SK-N-SH (cell line): ENCODE data around the gene GASK1A. TPM values are rescaled to one million over a fixed set of nuclear protein-coding genes. Genes with fewer than 3 reads are reported as not detected.

Experiments used
- CTCF ChIA-PET: fragments of 300-600, 350-600 bp; formaldehyde crosslinking; extraction: SDS; loops from one replicate; lab custom pipeline; 2021; lab: Yijun Ruan, JAX
- POLR2A ChIA-PET: fragments of 350-600 bp; sonication (Branson Sonifier 250); formaldehyde crosslinking; extraction: SDS; loops from one replicate; lab custom pipeline; 2020; ENCODE audit warnings: antibody characterized with exemption, inconsistent platforms; lab: Yijun Ruan, JAX
- DNase-seq: peaks from one replicate; pipeline ENCODE4 v3.0.0; 2012
- H2AFZ ChIP-seq: fragments of 200-600 bp; sonication (generic); 2 replicates; pipeline ENCODE4 v1.8.1; 2016; ENCODE audit warnings: antibody characterized with exemption, mild to moderate bottlenecking, low read depth
- H3F3A ChIP-seq: fragments of 200-600 bp; sonication (generic); replicated peaks from 2 replicates; pipeline ENCODE3; 2016; ENCODE audit warnings: antibody characterized with exemption, mild to moderate bottlenecking; ENCODE audit not compliant: insufficient read depth
- H3K27ac ChIP-seq, 2 experiments: fragments of 200-500 bp in 1 of 2; fragments of 200-600 bp in 1 of 2; sonication (Bioruptor generic) in 1 of 2; sonication (generic), shearing (Covaris generic) in 1 of 2; 2 replicates each; pipeline versions ENCODE4 v1.5.1 to v1.6.1; 2014 to 2016; ENCODE audit warnings: low read depth in 2 of 2, inconsistent platforms in 1 of 2, low read length in 1 of 2, mild to moderate bottlenecking in 1 of 2, mixed read lengths in 1 of 2
- H3K27me3 ChIP-seq: fragments of 200-600 bp; sonication (generic), shearing (Covaris generic); 2 replicates; pipeline ENCODE4 v1.6.1; 2016; ENCODE audit warnings: mixed run types; ENCODE audit not compliant: insufficient read depth
- H3K36me3 ChIP-seq, 2 experiments: fragments of 200-500 bp in 1 of 2; fragments of 200-600 bp in 1 of 2; sonication (Bioruptor generic) in 1 of 2; sonication (generic) in 1 of 2; replicated peaks in 1 of 2; 2 replicates each; pipeline versions ENCODE3 to v1.5.1; 2014 to 2016; ENCODE audit warnings: low read length in 1 of 2, mild to moderate bottlenecking in 1 of 2; ENCODE audit not compliant: insufficient read depth in 2 of 2, control insufficient read depth in 1 of 2
- H3K4me1 ChIP-seq, 2 experiments: fragments of 200-500 bp in 1 of 2; fragments of 200-600 bp in 1 of 2; sonication (Bioruptor generic) in 1 of 2; sonication (generic), shearing (Covaris generic) in 1 of 2; 2 replicates each; pipeline versions ENCODE4 v1.5.1 to v1.6.1; 2014 to 2016; ENCODE audit warnings: low read depth in 1 of 2, low read length in 1 of 2, mixed run types in 1 of 2; ENCODE audit not compliant: insufficient read depth in 2 of 2, control insufficient read depth in 1 of 2
- H3K4me2 ChIP-seq: fragments of 200-600 bp; sonication (generic), shearing (Covaris generic); 2 replicates; pipeline ENCODE4 v1.6.1; 2017; ENCODE audit warnings: mixed run types
- H3K4me3 ChIP-seq, 2 experiments: fragments of 200-500 bp in 1 of 2; fragments of 200-600 bp in 1 of 2; sonication (Bioruptor generic) in 1 of 2; sonication (generic), shearing (Covaris generic) in 1 of 2; 2 replicates each; pipeline versions ENCODE4 v1.5.1 to v1.8.1; 2014 to 2016; ENCODE audit warnings: low read depth in 2 of 2, inconsistent platforms in 1 of 2, low read length in 1 of 2, mild to moderate bottlenecking in 1 of 2, mixed read lengths in 1 of 2, moderate library complexity in 1 of 2
- H3K79me2 ChIP-seq: fragments of 200-600 bp; sonication (generic); 2 replicates; pipeline ENCODE4 v1.8.1; 2017; ENCODE audit warnings: mild to moderate bottlenecking; ENCODE audit not compliant: insufficient read depth
- H3K9ac ChIP-seq: fragments of 200-600 bp; sonication (generic); 2 replicates; pipeline ENCODE4 v1.6.1; 2017; ENCODE audit warnings: mixed run types
- H3K9me2 ChIP-seq: fragments of 200-600 bp; sonication (generic); 2 replicates; pipeline ENCODE4 v1.6.1; 2017; ENCODE audit warnings: mixed run types
- H3K9me3 ChIP-seq: fragments of 200-600 bp; sonication (generic); 2 replicates; pipeline ENCODE4 v1.6.1; 2017; ENCODE audit warnings: mixed run types, mild to moderate bottlenecking, moderate library complexity
- H4K20me1 ChIP-seq: fragments of 200-600 bp; sonication (generic); 2 replicates; pipeline ENCODE4 v1.6.1; 2017; ENCODE audit warnings: mild to moderate bottlenecking, mixed run types; ENCODE audit not compliant: insufficient read depth
- EP300 ChIP-seq, 2 experiments: IDR thresholded peaks; 2 replicates each; pipeline versions ENCODE4 v1.4.0 to v1.6.1; 2012; ENCODE audit warnings: borderline replicate concordance in 1 of 2, low read depth in 1 of 2, low read length in 1 of 2
- GATA2 ChIP-seq: sonication (generic); formaldehyde crosslinking; IDR thresholded peaks from 2 replicates; pipeline ENCODE4 v1.5.0; 2020; ENCODE audit warnings: mild to moderate bottlenecking, missing genetic modification reagents
- MXI1 ChIP-seq: IDR thresholded peaks from 2 replicates; pipeline ENCODE4 v1.6.1; 2012; ENCODE audit warnings: mild to moderate bottlenecking, low read depth, low read length, improper control_type of control experiment
- RCOR1 ChIP-seq: fragments of 150-350 bp; IDR thresholded peaks from 2 replicates; pipeline ENCODE4 v1.6.1; 2017; ENCODE audit warnings: antibody characterized with exemption, low read length
- SIN3A ChIP-seq: IDR thresholded peaks from 2 replicates; pipeline ENCODE4 v1.6.1; 2012; ENCODE audit warnings: low read depth, mild to moderate bottlenecking, low read length, moderate library complexity, borderline replicate concordance
- TEAD4 ChIP-seq: IDR thresholded peaks from 2 replicates; pipeline ENCODE4 v1.4.0; 2012; ENCODE audit warnings: mild to moderate bottlenecking, borderline replicate concordance; ENCODE audit not compliant: insufficient read depth
- USF1 ChIP-seq: IDR thresholded peaks from 2 replicates; pipeline ENCODE4 v1.4.0; 2012; ENCODE audit warnings: low read depth, borderline replicate concordance
- ZBTB33 ChIP-seq: IDR thresholded peaks from 2 replicates; pipeline ENCODE4 v1.4.0; 2012; ENCODE audit warnings: low read depth, borderline replicate concordance
- WGBS: methylation state at CpG from one replicate; pipeline ENCODE4 v1.1.6; 2017; ENCODE audit warnings: low lambda C conversion rate; 5-methylcytosine and 5-hydroxymethylcytosine counted together
- polyA plus RNA-seq, 3 experiments: library from polyadenylated mRNA; depleted of rRNA; stranded (reverse); fragments of >200 nt; gene quantifications; 2 replicates each; pipeline ENCODE4 v1.2.3, GENCODE V29; 2012
- TF ChIP-seq, protein P1 (sequence below): IDR thresholded peaks from 2 replicates; pipeline ENCODE4 v1.6.1; 2012; ENCODE audit warnings: mild to moderate bottlenecking, low read depth, low read length, moderate library complexity

Gene GASK1A
- polyA plus RNA-seq, 1 of the 3 experiments (the other 2 are of a cell fraction), result not detected

DNA sequence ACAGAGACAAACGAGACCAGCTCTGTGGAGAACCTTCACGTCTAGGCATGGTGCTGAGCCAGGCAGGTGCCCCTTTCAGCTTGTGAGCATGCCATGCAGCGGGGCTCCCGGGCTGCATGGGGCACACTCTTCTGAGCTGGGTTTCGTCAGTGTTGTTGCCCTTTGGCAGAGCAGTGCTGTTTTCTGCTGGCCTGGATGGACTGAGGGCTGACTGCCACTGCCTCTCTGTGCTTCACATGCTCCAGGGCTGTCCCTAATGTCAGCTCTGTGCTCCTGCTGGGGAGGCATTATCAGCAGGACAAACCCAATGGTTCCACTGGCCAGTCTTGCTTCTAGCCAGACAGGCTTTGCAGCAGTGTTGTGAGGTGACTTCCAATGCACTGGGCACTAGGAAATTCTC lies 9.5 kb downstream of the GASK1A start:
- Histone ChIP-seq H3K27ac (no peak overlapping the region), H3K9me2 (no peaks in the 10 kb centered on the region), H3K9ac (no peak overlapping the region), H3F3A (no peaks in the 10 kb centered on the region), H3K4me2 (no peak overlapping the region), H3K27me3 (no peaks in the 10 kb centered on the region; the same call in 1 of the 2 replicates), H3K4me1 (peaks cover 0 to 3% of the 10 kb centered on the region in 2 experiments; a peak in 1 of 4 replicates), H3K36me3 (no peaks in the 10 kb centered on the region), H4K20me1 (no peaks in the 10 kb centered on the region), H3K4me3 (no peak overlapping the region), H2AFZ (no peak overlapping the region), H3K79me2 (no peaks in the 10 kb centered on the region), H3K9me3 (no peaks in the 10 kb centered on the region)
- POLR2A ChIA-PET, result no interaction called here
- TF ChIP-seq MXI1, result no peak
- TF ChIP-seq TEAD4, result no peak
- TF ChIP-seq, protein P1, sequence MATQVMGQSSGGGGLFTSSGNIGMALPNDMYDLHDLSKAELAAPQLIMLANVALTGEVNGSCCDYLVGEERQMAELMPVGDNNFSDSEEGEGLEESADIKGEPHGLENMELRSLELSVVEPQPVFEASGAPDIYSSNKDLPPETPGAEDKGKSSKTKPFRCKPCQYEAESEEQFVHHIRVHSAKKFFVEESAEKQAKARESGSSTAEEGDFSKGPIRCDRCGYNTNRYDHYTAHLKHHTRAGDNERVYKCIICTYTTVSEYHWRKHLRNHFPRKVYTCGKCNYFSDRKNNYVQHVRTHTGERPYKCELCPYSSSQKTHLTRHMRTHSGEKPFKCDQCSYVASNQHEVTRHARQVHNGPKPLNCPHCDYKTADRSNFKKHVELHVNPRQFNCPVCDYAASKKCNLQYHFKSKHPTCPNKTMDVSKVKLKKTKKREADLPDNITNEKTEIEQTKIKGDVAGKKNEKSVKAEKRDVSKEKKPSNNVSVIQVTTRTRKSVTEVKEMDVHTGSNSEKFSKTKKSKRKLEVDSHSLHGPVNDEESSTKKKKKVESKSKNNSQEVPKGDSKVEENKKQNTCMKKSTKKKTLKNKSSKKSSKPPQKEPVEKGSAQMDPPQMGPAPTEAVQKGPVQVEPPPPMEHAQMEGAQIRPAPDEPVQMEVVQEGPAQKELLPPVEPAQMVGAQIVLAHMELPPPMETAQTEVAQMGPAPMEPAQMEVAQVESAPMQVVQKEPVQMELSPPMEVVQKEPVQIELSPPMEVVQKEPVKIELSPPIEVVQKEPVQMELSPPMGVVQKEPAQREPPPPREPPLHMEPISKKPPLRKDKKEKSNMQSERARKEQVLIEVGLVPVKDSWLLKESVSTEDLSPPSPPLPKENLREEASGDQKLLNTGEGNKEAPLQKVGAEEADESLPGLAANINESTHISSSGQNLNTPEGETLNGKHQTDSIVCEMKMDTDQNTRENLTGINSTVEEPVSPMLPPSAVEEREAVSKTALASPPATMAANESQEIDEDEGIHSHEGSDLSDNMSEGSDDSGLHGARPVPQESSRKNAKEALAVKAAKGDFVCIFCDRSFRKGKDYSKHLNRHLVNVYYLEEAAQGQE, result no peak
- TF ChIP-seq EP300 (IDR thresholded peaks at IDR 0.05; ENCODE audit: borderline replicate concordance in 1 of 2, low read depth in 1 of 2, low read length in 1 of 2), result no peak
- TF ChIP-seq GATA2 (CRISPR knock-in tag), result no peak
- TF ChIP-seq USF1, result no peak
- no peak for TF ChIP-seq ZBTB33
- TF ChIP-seq RCOR1, result no peak
- TF ChIP-seq SIN3A, result no peak
- WGBS, result 7% methylated on average over 2 of the region's 5 CpGs
- no peak for DNase-seq
- CTCF ChIA-PET, result no interaction called here
